ENCODE measurements around the gene TLR4.

DNA sequence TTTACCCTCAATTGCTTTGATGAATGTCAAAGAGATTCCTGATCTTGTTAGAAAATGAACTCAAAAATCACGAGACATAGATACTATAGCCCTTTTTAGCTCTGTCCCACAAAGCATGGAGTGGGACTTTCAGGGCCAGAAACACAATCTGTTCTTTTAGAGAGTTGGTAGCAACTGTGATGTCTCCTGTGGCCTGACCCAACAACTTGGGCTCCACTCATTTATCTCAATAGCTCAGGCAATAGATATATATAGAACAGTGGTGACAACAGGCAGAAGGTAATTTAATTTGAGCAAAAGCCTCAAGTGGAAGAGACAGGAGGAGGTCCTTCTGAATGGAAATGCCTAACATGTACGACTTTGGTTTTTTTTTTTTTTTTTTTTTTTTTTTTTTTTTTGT, 25.2 kb downstream of the TLR4 start:
- no peak for TF ChIP-seq CTCF (IDR thresholded peaks at IDR 0.05)
- no peak for TF ChIP-seq POLR2A (IDR thresholded peaks at IDR 0.05)

Measured in stomach (tissue), 4 donors.